Neural progenitor cell (in vitro differentiated cells): ENCODE results near the gene SAMD13.

ENCODE experiments used
- EZH2phosphoT487 ChIP-seq: fragments of 200-600 bp; sonication (generic); IDR thresholded peaks from 2 replicates; pipeline ENCODE4 v1.6.1; 2017; ENCODE audit warnings: antibody characterized with exemption
- TF ChIP-seq, protein P1 (sequence below): fragments of 200-600 bp; sonication (generic); IDR thresholded peaks from 2 replicates; pipeline ENCODE4 v1.5.1; 2017; ENCODE audit warnings: antibody characterized with exemption, mild to moderate bottlenecking

DNA sequence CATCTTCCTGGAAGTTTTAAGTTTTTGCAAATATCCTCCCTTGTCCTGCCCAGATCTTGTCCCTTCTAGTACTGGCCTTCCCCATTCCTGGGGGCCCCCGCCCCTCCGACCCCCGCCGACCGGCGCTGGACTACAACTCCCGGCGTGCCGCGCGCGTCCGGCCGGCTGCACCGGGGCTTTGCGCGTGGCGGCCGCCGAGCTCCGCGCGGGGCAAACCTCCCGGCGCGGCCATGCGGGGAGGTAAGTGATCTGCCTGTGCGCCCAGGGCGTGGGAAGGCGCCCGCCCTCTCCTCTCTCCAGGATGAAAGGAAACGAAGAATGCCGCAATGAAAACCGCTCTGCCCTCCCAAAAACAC, 3.2 kb upstream of the SAMD13 start:
- TF ChIP-seq, protein P1, sequence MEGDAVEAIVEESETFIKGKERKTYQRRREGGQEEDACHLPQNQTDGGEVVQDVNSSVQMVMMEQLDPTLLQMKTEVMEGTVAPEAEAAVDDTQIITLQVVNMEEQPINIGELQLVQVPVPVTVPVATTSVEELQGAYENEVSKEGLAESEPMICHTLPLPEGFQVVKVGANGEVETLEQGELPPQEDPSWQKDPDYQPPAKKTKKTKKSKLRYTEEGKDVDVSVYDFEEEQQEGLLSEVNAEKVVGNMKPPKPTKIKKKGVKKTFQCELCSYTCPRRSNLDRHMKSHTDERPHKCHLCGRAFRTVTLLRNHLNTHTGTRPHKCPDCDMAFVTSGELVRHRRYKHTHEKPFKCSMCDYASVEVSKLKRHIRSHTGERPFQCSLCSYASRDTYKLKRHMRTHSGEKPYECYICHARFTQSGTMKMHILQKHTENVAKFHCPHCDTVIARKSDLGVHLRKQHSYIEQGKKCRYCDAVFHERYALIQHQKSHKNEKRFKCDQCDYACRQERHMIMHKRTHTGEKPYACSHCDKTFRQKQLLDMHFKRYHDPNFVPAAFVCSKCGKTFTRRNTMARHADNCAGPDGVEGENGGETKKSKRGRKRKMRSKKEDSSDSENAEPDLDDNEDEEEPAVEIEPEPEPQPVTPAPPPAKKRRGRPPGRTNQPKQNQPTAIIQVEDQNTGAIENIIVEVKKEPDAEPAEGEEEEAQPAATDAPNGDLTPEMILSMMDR: no peak
- no peak for TF ChIP-seq EZH2phosphoT487
